Measurements from ENCODE around the gene TSKU. TPM values are rescaled to one million over a fixed set of nuclear protein-coding genes. Genes with fewer than 3 reads are reported as not detected.

Gene TSKU
- total RNA-seq, 2 experiments from 2014 or later: 1.5 to 1.8 TPM

DNA sequence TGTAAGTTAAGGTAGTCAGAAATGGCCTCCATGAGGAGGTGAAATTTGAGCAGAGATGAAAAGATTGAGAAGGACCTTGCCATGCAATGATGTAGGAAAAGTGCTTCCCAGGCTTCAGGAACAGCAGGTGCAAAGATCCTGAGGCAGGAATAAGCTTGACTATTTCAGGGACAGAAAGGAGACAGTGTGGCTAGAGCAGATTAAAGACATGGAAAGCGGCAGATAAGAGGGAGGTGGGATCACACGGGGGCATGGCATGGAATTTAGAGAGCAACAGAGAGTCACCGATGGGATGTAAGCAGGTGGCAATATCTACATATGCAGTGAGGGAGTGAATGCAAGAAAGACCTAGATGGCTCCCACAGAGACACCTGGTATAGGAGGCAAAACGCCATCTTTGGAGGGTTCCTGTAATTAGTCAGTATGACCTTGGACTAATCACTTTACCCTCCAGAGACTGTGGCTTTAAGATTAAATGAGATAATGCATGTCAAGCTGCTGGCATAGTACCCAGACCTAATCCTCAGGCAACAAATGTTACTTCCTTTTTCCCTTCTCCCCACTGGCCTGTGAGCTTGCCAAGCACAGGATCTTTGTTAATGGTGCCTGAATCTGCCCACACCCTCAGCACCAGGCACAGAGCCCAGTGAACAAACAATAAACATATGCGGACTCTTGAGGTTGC, 52.9 kb downstream of the TSKU start:
- H3K4me3 ChIP-seq (ENCODE audit: low read depth, low read length, poor library complexity, severe bottlenecking): no peak overlapping the region
- H3K9me3 ChIP-seq (ENCODE audit: low read length): no peaks in the 10 kb centered on the region
- no peaks in the 10 kb centered on the region for H3K79me2 ChIP-seq (ENCODE audit: insufficient read depth, low read depth, low read length)
- no peak overlapping the region for H3K4me2 ChIP-seq (ENCODE audit: low read length)
- H4K20me1 ChIP-seq (ENCODE audit: insufficient read depth, low read length): no peaks in the 10 kb centered on the region
- TF ChIP-seq, protein P1, sequence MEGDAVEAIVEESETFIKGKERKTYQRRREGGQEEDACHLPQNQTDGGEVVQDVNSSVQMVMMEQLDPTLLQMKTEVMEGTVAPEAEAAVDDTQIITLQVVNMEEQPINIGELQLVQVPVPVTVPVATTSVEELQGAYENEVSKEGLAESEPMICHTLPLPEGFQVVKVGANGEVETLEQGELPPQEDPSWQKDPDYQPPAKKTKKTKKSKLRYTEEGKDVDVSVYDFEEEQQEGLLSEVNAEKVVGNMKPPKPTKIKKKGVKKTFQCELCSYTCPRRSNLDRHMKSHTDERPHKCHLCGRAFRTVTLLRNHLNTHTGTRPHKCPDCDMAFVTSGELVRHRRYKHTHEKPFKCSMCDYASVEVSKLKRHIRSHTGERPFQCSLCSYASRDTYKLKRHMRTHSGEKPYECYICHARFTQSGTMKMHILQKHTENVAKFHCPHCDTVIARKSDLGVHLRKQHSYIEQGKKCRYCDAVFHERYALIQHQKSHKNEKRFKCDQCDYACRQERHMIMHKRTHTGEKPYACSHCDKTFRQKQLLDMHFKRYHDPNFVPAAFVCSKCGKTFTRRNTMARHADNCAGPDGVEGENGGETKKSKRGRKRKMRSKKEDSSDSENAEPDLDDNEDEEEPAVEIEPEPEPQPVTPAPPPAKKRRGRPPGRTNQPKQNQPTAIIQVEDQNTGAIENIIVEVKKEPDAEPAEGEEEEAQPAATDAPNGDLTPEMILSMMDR (conservative IDR thresholded peaks at IDR 0.05; ENCODE audit: low read length): no peak
- no peak for TF ChIP-seq EZH2phosphoT487 (IDR thresholded peaks at IDR 0.05; ENCODE audit: borderline replicate concordance, low read depth, low read length)
- H3K4me1 ChIP-seq (ENCODE audit: insufficient read depth, low read length, poor library complexity, severe bottlenecking): no peaks in the 10 kb centered on the region
- POLR2A ChIA-PET: interaction anchor here (1.0 kb wide), 1 partner anchor 19 kb away, joined by 3 read pairs; no protein-coding TSS in a partner anchor
- no peaks in the 10 kb centered on the region for H3K9me2 ChIP-seq (ENCODE audit: insufficient read depth, low read length)
- H3K27ac ChIP-seq (ENCODE audit: low read depth, low read length, poor library complexity, severe bottlenecking): no peak overlapping the region
- no peaks in the 10 kb centered on the region for H3K36me3 ChIP-seq (ENCODE audit: insufficient read depth, low read length)
- BruUV-seq (replicated peaks): no TSS peak
- CTCF ChIA-PET (ENCODE audit: unreplicated experiment): no interaction called here
- H2AFZ ChIP-seq (ENCODE audit: low read length): no peak overlapping the region
- DNase-seq (ENCODE audit: low spot score): no peak
- intact Hi-C loops (cut with micrococcal nuclease; ENCODE audit: unreplicated experiment): no loop called here

DNA sequence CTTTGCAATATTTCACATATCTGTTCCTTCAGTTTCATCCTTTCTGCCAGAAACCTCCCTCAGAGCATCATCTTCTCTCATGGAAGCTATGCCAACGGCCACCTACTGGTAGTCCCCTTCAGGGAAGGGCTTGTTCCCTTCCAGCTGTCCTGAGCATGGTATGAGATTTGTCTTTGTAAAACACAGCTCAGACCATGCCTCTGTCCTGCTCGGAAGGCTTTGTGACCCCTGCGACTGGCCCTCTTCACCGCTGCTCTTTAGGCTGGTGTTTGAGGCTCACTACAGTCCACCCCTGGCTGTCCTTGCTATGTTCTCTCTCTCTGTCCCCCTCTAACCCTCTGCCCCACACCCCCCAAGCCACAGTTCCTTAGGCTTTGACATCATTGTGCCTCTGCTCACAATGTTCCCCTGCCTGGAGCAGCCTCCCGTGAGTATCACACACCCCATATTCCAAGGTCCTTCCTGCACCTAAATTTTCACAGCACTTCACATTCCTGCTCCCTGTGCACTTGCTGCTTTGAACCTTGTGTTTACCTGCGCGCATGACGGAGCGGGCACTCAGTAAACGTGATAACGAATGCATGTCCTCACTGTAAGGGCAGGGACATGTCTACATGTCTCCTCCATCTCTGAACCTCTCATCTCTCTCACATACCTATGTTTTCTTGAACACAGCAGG, 53.6 kb downstream of the TSKU start:
- Histone ChIP-seq H3K4me3 (ENCODE audit: low read depth, low read length, poor library complexity, severe bottlenecking) (no peak overlapping the region), H3K4me1 (ENCODE audit: insufficient read depth, low read length, poor library complexity, severe bottlenecking) (no peaks in the 10 kb centered on the region), H3K27ac (ENCODE audit: low read depth, low read length, poor library complexity, severe bottlenecking) (no peak overlapping the region), H3K79me2 (ENCODE audit: insufficient read depth, low read depth, low read length) (no peaks in the 10 kb centered on the region), H4K20me1 (ENCODE audit: insufficient read depth, low read length) (no peaks in the 10 kb centered on the region), H2AFZ (ENCODE audit: low read length) (no peak overlapping the region), H3K9me2 (ENCODE audit: insufficient read depth, low read length) (no peaks in the 10 kb centered on the region), H3K36me3 (ENCODE audit: insufficient read depth, low read length) (no peaks in the 10 kb centered on the region), H3K9me3 (ENCODE audit: low read length) (no peaks in the 10 kb centered on the region), H3K4me2 (ENCODE audit: low read length) (no peak overlapping the region)
- intact Hi-C loops (cut with micrococcal nuclease; ENCODE audit: unreplicated experiment): no loop called here
- POLR2A ChIA-PET: no interaction called here
- no TSS peak for BruUV-seq (replicated peaks)
- DNase-seq (ENCODE audit: low spot score): no peak
- TF ChIP-seq, protein P1 (conservative IDR thresholded peaks at IDR 0.05; ENCODE audit: low read length): no peak
- TF ChIP-seq EZH2phosphoT487 (IDR thresholded peaks at IDR 0.05; ENCODE audit: borderline replicate concordance, low read depth, low read length): no peak
- CTCF ChIA-PET (ENCODE audit: unreplicated experiment): no interaction called here

Measured in OCI-LY7 (cell line).